ENCODE data around the gene RAB37.

DNA sequence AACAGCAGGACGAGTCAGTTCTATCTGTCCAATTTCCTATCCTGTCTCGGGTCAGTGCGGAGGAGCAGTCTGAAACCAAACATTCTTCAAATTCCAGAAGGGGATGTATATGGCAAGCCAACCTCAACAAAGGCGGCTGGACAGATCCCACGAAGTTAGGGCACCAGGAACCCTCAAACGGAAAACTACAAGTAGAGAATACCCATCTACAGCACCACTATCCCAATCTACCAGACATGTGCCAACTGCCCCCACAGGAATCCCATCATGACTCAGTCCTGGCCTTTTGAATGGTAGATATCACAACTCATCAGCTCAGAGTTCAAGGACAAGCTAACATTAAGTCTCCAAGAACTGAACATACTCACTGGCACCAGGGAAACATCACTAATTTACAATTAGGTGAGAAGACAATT is 36.8 kb downstream of the RAB37 start:
- TF ChIP-seq ZNF407 (IDR thresholded peaks at IDR 0.05; ENCODE audit: low read depth) (no peak), HNRNPUL1 (IDR thresholded peaks at IDR 0.05; ENCODE audit: low read length) (no peak), KAT7 (CRISPR knock-in tag; IDR thresholded peaks at IDR 0.05; ENCODE audit: borderline replicate concordance) (no peak), MAX (CRISPR knock-in tag; IDR thresholded peaks at IDR 0.05) (no peak), TOE1 (IDR thresholded peaks at IDR 0.05; ENCODE audit: borderline replicate concordance) (no peak), TOE1 (CRISPR knock-in tag; IDR thresholded peaks at IDR 0.05; ENCODE audit: borderline replicate concordance, low read depth) (no peak), HMG20A (CRISPR knock-in tag; conservative IDR thresholded peaks at IDR 0.05) (no peak), CEBPB (tag; IDR thresholded peaks at IDR 0.05) (no peak)
- TF ChIP-seq, protein P1, sequence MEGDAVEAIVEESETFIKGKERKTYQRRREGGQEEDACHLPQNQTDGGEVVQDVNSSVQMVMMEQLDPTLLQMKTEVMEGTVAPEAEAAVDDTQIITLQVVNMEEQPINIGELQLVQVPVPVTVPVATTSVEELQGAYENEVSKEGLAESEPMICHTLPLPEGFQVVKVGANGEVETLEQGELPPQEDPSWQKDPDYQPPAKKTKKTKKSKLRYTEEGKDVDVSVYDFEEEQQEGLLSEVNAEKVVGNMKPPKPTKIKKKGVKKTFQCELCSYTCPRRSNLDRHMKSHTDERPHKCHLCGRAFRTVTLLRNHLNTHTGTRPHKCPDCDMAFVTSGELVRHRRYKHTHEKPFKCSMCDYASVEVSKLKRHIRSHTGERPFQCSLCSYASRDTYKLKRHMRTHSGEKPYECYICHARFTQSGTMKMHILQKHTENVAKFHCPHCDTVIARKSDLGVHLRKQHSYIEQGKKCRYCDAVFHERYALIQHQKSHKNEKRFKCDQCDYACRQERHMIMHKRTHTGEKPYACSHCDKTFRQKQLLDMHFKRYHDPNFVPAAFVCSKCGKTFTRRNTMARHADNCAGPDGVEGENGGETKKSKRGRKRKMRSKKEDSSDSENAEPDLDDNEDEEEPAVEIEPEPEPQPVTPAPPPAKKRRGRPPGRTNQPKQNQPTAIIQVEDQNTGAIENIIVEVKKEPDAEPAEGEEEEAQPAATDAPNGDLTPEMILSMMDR (IDR thresholded peaks at IDR 0.05 in 2 of 3, conservative IDR thresholded peaks at IDR 0.05 in 1 of 3; ENCODE audit: insufficient read depth in 2 of 3, low read depth in 1 of 3, low read length in 3 of 3): no peak

Data from K562 (cell line).